C4-2B (cell line): Measurements from ENCODE around the gene HOXC9.

Experiments used
- CTCF ChIP-seq: fragments of 450-650 bp; conservative IDR thresholded peaks from 2 replicates; pipeline ENCODE4 v1.5.1; 2017; ENCODE audit warnings: mild to moderate bottlenecking
- ZFX ChIP-seq: fragments of 450-650 bp; IDR thresholded peaks from 2 replicates; pipeline ENCODE4 v1.6.1; 2017

- TF ChIP-seq CTCF (no peak), ZFX (no peak)
These were observed 35.8 kb downstream of the HOXC9 start for GRCh38 chr12:54035568-54036264.
